HG02884 (cell line): ENCODE results near the gene ASB6.

Experiments
- ATAC-seq: cut with Tn5 transposase; IDR thresholded peaks from one replicate; pipeline ENCODE4 v1.9.1; 2021; ENCODE audit warnings: mild to moderate bottlenecking, moderate library complexity; ENCODE audit not compliant: unreplicated experiment

Gene ASB6

GRCh38 chr9:129628709-129629108 is 13.2 kb downstream of the ASB6 start:
- ATAC-seq: no peak

GRCh38 chr9:129627556-129628440 is 14.2 kb downstream of the ASB6 start:
- ATAC-seq: no peak

- ATAC-seq: peak; percentile 32
These were observed 15.2 kb downstream of the ASB6 start for GRCh38 chr9:129626625-129627284.

GRCh38 chr9:129626079-129626624 is 15.8 kb downstream of the ASB6 start, which contains the start of gene NTMT1:
Gene NTMT1 (plus strand): TSS chr9:129626163. CDS start chr9:129632704, 6,541 bp downstream.
- peak; percentile 57 for ATAC-seq

- ATAC-seq: no peak
These were observed 17.0 kb downstream of the ASB6 start for GRCh38 chr9:129624947-129625346.

GRCh38 chr9:129624168-129624759 is 17.7 kb downstream of the ASB6 start:
- ATAC-seq: no peak

GRCh38 chr9:129623331-129623730 is 18.6 kb downstream of the ASB6 start:
- ATAC-seq: no peak

GRCh38 chr9:129620669-129621295 is 21.2 kb downstream of the ASB6 start, which contains the start of gene C9orf50:
Gene C9orf50 (minus strand): TSS chr9:129621101. CDS start chr9:129620574, 527 bp downstream.
- no peak for ATAC-seq

GRCh38 chr9:129619787-129620668 is 21.9 kb downstream of the ASB6 start:
- no peak for ATAC-seq

- no peak for ATAC-seq
These were observed 24.8 kb downstream of the ASB6 start for GRCh38 chr9:129617167-129617566.

- no peak for ATAC-seq
These were observed 26.3 kb downstream of the ASB6 start for GRCh38 chr9:129615407-129616285.

- ATAC-seq: no peak
These were observed 27.0 kb downstream of the ASB6 start for GRCh38 chr9:129614932-129615331.

GRCh38 chr9:129613520-129614175 is 28.3 kb downstream of the ASB6 start:
- ATAC-seq: no peak

- no peak for ATAC-seq
These were observed 29.0 kb downstream of the ASB6 start for GRCh38 chr9:129612815-129613519.

GRCh38 chr9:129612123-129612522 is 29.8 kb downstream of the ASB6 start:
- ATAC-seq: no peak

GRCh38 chr9:129611307-129611800 is 30.6 kb downstream of the ASB6 start:
- no peak for ATAC-seq

- ATAC-seq: no peak
These were observed 31.3 kb downstream of the ASB6 start for GRCh38 chr9:129610473-129611306.
